ENCODE measurements around the gene SLC9C2.

GRCh38 chr1:173459885-173460284 is 143.0 kb downstream of the SLC9C2 start:
- TF ChIP-seq, protein P1, sequence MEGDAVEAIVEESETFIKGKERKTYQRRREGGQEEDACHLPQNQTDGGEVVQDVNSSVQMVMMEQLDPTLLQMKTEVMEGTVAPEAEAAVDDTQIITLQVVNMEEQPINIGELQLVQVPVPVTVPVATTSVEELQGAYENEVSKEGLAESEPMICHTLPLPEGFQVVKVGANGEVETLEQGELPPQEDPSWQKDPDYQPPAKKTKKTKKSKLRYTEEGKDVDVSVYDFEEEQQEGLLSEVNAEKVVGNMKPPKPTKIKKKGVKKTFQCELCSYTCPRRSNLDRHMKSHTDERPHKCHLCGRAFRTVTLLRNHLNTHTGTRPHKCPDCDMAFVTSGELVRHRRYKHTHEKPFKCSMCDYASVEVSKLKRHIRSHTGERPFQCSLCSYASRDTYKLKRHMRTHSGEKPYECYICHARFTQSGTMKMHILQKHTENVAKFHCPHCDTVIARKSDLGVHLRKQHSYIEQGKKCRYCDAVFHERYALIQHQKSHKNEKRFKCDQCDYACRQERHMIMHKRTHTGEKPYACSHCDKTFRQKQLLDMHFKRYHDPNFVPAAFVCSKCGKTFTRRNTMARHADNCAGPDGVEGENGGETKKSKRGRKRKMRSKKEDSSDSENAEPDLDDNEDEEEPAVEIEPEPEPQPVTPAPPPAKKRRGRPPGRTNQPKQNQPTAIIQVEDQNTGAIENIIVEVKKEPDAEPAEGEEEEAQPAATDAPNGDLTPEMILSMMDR (IDR thresholded peaks at IDR 0.05): no peak
- no peak for TF ChIP-seq EP300 (IDR thresholded peaks at IDR 0.05)
- TF ChIP-seq POLR2A (IDR thresholded peaks at IDR 0.05): no peak
- TF ChIP-seq POLR2AphosphoS5 (IDR thresholded peaks at IDR 0.05): no peak

Measured in gastroesophageal sphincter (tissue), 3 donors.